Subcutaneous abdominal adipose tissue (tissue), 5 donors: ENCODE measurements around the gene EPB41L3.

Experiments
- H3K27ac ChIP-seq: one replicate; pipeline ENCODE4 v1.7.0; 2013; ENCODE audit warnings: low read depth, mild to moderate bottlenecking, inconsistent platforms, low read length, moderate library complexity
- H3K27me3 ChIP-seq, 5 donors: one replicate each; pipeline ENCODE4 v1.7.0; 2013; ENCODE audit warnings: low read length in 5 of 5, inconsistent platforms in 1 of 5; ENCODE audit not compliant: control insufficient read depth in 5 of 5, insufficient read depth in 4 of 5
- H3K36me3 ChIP-seq, 5 donors: one replicate each; pipeline ENCODE4 v1.7.0; 2013; ENCODE audit warnings: low read length in 5 of 5; ENCODE audit not compliant: control insufficient read depth in 5 of 5, insufficient read depth in 5 of 5
- H3K4me1 ChIP-seq, 5 donors: one replicate each; pipeline ENCODE4 v1.7.0; 2013; ENCODE audit warnings: low read length in 5 of 5, mild to moderate bottlenecking in 3 of 5, moderate library complexity in 1 of 5; ENCODE audit not compliant: control insufficient read depth in 5 of 5, insufficient read depth in 5 of 5
- H3K4me3 ChIP-seq, 5 donors: one replicate each; pipeline ENCODE4 v1.7.0; 2013; ENCODE audit warnings: low read length in 5 of 5, low read depth in 1 of 5
- H3K9ac ChIP-seq, 5 donors: one replicate each; pipeline ENCODE4 v1.7.0; 2013; ENCODE audit warnings: low read length in 5 of 5, mild to moderate bottlenecking in 4 of 5, moderate library complexity in 3 of 5
- H3K9me3 ChIP-seq, 5 donors: one replicate each; pipeline ENCODE4 v1.7.0; 2013; ENCODE audit warnings: low read length in 5 of 5; ENCODE audit not compliant: control insufficient read depth in 5 of 5
- donor health status: healthy.
- donor health status: healthy.
- donor health status: healthy.
- donor health status: healthy.
- donor health status: healthy.

Gene EPB41L3

DNA sequence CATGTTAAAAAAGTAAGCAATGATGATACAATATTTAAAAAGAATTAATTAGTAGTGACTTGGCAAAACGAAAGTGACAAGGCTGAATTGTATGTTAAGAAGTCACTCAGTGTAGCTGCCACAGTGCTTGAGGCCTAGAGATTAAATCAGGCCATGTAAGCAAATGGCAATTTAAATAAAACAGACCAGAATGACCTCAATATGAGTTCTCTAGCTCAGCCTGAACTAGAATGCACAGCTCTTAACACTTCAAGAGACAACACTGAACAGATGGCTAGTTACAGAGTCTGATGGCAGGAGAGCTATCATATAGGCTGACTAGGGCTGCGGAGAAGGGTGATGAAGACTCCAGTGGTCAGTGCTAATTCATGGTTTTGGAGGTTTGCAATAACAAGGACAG, 130.3 kb downstream of the EPB41L3 start:
- peaks cover 2 to 34% (median 24%) of the 10 kb centered on the region in 5 donors for H3K36me3 ChIP-seq
- H3K4me3 ChIP-seq = no peak overlapping the region
- no peak overlapping the region for H3K27ac ChIP-seq
- no peaks in the 10 kb centered on the region for H3K9me3 ChIP-seq
- H3K9ac ChIP-seq = no peak overlapping the region
- no peaks in the 10 kb centered on the region for H3K27me3 ChIP-seq
- peaks cover 0 to 7% (median 0%) of the 10 kb centered on the region in 5 donors for H3K4me1 ChIP-seq

DNA sequence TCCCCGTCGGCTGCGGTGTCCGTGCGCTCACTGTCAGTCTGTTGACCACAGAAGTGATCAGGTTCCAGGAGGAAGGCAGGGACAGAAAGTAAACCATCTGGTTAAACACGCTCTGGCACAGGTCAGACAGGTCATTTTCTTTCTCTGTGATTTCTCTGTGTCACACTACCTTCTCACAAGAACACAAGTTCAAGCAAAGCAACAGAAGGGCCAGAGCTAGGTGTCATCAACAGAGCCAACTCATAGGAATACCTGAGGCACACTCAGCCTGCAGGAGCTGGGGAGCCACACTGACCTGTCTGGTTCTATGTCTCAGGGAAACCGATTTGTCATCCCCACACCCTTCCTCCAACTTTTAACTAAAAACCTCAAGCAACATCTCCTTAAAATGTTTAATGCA, 133.2 kb downstream of the EPB41L3 start:
- no peaks in the 10 kb centered on the region for H3K27me3 ChIP-seq
- no peaks in the 10 kb centered on the region for H3K4me1 ChIP-seq
- H3K27ac ChIP-seq = no peak overlapping the region
- peaks cover 17 to 33% (median 26%) of the 10 kb centered on the region in 5 donors for H3K36me3 ChIP-seq
- H3K9ac ChIP-seq = no peak overlapping the region
- H3K9me3 ChIP-seq = no peaks in the 10 kb centered on the region
- H3K4me3 ChIP-seq = no peak overlapping the region

DNA sequence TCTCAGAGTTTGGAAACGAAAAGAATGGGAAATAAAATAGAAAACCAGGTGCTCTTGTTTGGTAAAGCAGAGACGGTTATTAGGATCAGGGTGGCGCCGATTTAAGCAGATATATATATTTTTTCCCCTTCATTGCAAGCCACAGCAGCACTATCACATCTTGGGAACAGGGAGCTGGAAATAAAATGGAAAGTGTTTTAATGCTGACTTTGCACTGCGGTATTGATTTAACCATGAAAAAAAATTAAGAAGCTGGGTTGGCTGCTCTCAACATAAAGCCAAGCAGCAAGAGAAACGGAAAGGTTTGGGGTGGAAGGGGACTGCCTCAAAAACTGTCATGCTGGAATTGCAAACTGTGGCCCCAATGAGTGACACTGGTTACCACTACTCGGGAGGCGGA, 145.5 kb downstream of the EPB41L3 start:
- Histone ChIP-seq H3K4me1 (no peaks in the 10 kb centered on the region), H3K36me3 (peaks cover 41 to 67% (median 58%) of the 10 kb centered on the region in 5 donors), H3K9me3 (no peaks in the 10 kb centered on the region), H3K4me3 (no peak overlapping the region), H3K9ac (no peak overlapping the region), H3K27ac (no peak overlapping the region), H3K27me3 (no peaks in the 10 kb centered on the region)

DNA sequence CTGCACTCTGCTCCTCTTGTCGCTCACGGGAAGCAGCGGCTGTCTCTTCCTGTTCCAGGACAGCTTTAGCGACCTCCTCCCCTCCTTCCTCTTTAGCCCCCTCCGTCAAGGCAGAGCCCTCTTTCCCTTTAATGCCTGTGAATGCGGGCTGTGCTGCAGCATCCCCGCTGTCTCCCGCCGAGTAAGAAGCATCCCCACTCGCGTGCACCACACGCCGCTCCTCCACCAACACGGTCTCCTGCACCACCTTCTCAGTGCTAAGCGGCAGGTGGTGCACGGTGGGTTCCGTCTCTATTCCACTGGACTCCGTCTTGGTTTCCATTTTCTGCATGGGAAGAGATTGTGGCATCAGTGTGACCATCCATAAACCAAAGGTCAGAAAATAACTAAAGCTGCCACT, 146.7 kb downstream of the EPB41L3 start:
- Histone ChIP-seq H3K27ac (no peak overlapping the region), H3K4me3 (no peak overlapping the region), H3K36me3 (peaks cover 46 to 67% (median 57%) of the 10 kb centered on the region in 5 donors), H3K9ac (no peak overlapping the region), H3K4me1 (no peaks in the 10 kb centered on the region), H3K27me3 (no peaks in the 10 kb centered on the region), H3K9me3 (no peaks in the 10 kb centered on the region)

DNA sequence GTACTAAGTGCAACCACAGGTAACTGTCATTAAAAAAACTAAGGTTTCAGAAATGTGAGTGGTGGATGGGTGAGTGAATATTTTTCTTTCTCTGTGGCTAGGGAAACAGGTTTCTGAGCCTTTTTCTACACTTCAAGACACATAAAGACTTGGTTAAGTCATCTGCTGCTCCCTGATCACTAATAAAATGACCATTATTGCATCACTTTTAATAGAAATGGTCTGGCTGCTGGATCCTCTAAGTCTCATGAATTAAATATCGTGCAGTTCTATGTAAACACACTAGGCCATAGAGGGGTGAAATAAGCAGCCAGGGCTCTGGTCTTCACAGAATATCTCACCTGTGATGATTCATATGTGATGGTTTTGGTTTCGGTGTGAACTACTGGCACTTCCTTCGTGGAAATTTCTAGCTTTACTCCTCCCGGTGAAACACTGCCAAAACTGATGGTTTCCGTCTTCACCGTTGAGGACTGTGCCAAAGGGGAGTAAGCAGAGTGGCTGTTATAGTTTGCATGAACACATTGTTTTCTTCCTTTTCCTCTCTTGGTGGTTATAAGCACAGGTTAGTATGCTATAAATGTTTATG, 147.8 kb downstream of the EPB41L3 start:
- Histone ChIP-seq H3K4me1 (no peaks in the 10 kb centered on the region), H3K4me3 (no peak overlapping the region), H3K27ac (no peak overlapping the region), H3K9ac (no peak overlapping the region), H3K36me3 (peaks cover 46 to 69% (median 57%) of the 10 kb centered on the region in 5 donors), H3K27me3 (no peaks in the 10 kb centered on the region), H3K9me3 (no peaks in the 10 kb centered on the region)

DNA sequence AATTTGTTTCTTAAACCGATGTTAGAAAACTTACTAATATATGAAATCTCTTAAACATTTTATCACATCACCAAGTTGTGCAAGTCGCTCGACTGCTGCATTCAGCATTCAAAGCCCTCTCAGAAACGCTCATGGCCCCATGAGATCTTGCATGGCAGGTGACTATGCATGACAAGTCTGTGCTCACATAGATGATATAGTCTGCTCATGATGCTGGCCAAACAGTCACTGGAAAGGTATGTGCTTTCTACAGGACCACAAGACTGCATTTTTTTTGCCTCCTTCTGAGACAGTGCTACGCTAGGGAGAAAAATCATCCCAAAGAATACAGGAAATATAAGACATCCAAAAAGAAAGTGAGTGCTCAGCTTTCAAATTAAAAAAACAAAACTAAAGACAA, 150.0 kb downstream of the EPB41L3 start:
- Histone ChIP-seq H3K9ac (no peak overlapping the region), H3K4me3 (no peak overlapping the region), H3K9me3 (no peaks in the 10 kb centered on the region), H3K4me1 (no peaks in the 10 kb centered on the region), H3K27ac (no peak overlapping the region), H3K36me3 (peaks cover 37 to 61% (median 49%) of the 10 kb centered on the region in 5 donors), H3K27me3 (no peaks in the 10 kb centered on the region)

DNA sequence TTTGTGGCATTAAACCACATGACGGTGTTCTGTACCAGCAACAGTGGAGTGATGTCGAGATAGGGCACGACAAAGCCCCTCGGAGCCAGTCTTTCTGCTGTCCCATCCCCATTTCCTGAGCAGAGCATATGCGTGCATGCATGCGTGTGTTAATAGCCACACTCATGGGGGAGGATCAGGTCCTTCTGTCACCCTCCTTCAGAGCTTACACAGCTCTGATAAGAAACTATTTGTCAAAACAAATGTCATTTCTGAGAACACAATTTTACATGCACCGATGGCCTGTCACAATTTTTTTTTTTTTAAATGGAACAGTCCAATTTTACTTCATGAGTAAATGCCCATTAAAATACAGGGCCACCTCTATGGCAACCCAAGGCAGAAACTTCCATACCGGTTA, 152.4 kb downstream of the EPB41L3 start:
- Histone ChIP-seq H3K9me3 (no peaks in the 10 kb centered on the region), H3K27ac (no peak overlapping the region), H3K36me3 (peaks cover 29 to 43% (median 32%) of the 10 kb centered on the region in 5 donors), H3K4me1 (no peaks in the 10 kb centered on the region), H3K27me3 (no peaks in the 10 kb centered on the region), H3K9ac (no peak overlapping the region), H3K4me3 (no peak overlapping the region)

DNA sequence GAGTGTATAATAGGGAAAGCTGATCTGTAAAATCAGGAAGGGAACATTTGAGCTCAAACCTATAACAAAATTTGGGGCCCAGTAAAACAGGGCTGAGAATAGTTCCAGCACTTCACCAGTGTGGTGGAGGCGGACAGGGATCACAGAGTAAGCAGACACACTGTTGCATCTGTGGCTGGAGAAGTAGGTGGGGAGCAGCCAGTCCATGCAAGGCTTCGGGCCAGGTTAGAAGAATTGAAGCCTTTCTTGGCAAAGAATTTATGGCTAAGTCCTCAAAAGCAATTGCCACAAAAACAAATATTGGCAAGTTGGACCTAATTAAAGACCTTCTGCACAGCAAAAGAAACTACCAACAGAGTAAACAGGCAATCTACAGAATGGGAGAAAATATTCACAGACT, 154.4 kb downstream of the EPB41L3 start:
- Histone ChIP-seq H3K36me3 (peaks cover 10 to 25% (median 17%) of the 10 kb centered on the region in 5 donors), H3K9ac (no peak overlapping the region)

DNA sequence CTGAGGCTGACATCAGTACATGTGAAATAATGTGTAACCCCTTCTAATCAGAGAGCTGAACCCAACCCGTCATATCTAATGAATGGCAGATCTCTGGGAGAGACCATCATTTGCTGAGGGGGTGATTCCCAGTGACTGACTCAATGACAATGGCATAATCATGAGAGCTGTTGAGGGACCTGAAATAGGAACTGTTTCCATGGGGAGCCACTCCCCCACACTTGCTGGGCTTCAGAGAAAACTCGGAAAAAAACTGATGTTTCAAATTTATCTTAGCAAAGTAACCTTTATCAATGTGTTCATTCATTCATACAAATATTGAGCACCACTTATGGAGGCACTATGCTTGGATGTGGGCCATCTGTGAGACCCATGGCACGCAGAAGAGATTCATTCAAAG, 154.9 kb downstream of the EPB41L3 start:
- H3K27ac ChIP-seq = no peak overlapping the region
- H3K36me3 ChIP-seq = peaks cover 6 to 20% (median 12%) of the 10 kb centered on the region in 5 donors
- H3K4me1 ChIP-seq = no peaks in the 10 kb centered on the region
- H3K27me3 ChIP-seq = no peaks in the 10 kb centered on the region
- H3K9me3 ChIP-seq = no peaks in the 10 kb centered on the region
- H3K9ac ChIP-seq = no peak overlapping the region
- no peak overlapping the region for H3K4me3 ChIP-seq

More for the DNA sequence above, 154.4 kb downstream of the EPB41L3 start:
- H3K27me3 ChIP-seq = no peaks in the 10 kb centered on the region
- no peak overlapping the region for H3K27ac ChIP-seq
- no peak overlapping the region for H3K4me3 ChIP-seq
- H3K9me3 ChIP-seq = no peaks in the 10 kb centered on the region
- no peaks in the 10 kb centered on the region for H3K4me1 ChIP-seq

DNA sequence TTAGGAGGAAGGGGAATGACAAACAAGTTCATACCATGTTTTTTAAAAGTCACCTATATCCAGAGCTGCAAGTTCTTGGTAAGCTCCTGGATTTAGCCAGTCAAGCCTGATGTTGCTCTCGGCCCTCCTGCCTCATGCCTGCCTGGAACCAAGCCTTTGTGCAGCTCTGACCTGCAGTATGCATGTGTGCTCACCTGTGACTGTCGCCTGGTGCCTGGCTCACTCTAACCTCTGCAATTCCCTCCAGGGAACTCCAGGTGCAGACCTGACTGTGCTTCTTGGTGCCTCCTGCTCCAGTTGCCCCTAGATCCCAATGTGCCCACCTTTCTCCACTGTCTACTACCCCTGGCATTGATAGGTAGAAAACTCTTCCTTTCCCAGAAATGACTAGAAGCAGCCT, 163.2 kb downstream of the EPB41L3 start:
- no peaks in the 10 kb centered on the region for H3K36me3 ChIP-seq
- H3K9ac ChIP-seq = no peak overlapping the region
- H3K27me3 ChIP-seq = no peaks in the 10 kb centered on the region
- no peak overlapping the region for H3K4me3 ChIP-seq
- no peaks in the 10 kb centered on the region for H3K4me1 ChIP-seq
- no peak overlapping the region for H3K27ac ChIP-seq
- H3K9me3 ChIP-seq = no peaks in the 10 kb centered on the region
